Activated T-helper 17 cell treated with anti-CD3 and anti-CD28 coated beads, Interleukin-2, amount 50 U/mL, for 72 hours (primary cell): ENCODE results near the gene PDE3B. TPM values are rescaled to one million over a fixed set of nuclear protein-coding genes. Genes with fewer than 3 reads are reported as not detected.
A peak's percentile ranks its signal among the peaks of the same experiment; 100 is the strongest.
"Not testable (repeated sequence)": the region's sequence is repeated elsewhere in the genome, so short reads cannot be mapped to it uniquely, and the experiment has no call there.

Experiments used
- ATAC-seq: fragments of 150-1000 bp; cut with Tn5 transposase; replicated peaks from 2 replicates; pipeline ENCODE4 v1.10.0; 2021; ENCODE audit warnings: mild to moderate bottlenecking, moderate library complexity
- H3K27ac Mint-ChIP-seq: one replicate; pipeline ENCODE4 v1.8.0; 2022; ENCODE audit warnings: mixed read lengths
- H3K27me3 Mint-ChIP-seq: one replicate; pipeline ENCODE4 v1.8.0; 2022; ENCODE audit warnings: mixed read lengths
- H3K36me3 Mint-ChIP-seq: one replicate; pipeline ENCODE4 v1.8.0; 2022; ENCODE audit warnings: low read depth, mild to moderate bottlenecking, mixed read lengths
- H3K4me1 Mint-ChIP-seq: one replicate; pipeline ENCODE4 v1.8.0; 2022; ENCODE audit warnings: mixed read lengths
- H3K4me3 Mint-ChIP-seq: one replicate; pipeline ENCODE4 v1.8.0; 2022; ENCODE audit warnings: mild to moderate bottlenecking, mixed read lengths
- H3K9me3 Mint-ChIP-seq: one replicate; pipeline ENCODE4 v1.8.0; 2022; ENCODE audit warnings: mixed read lengths
- total RNA-seq, 2 donors: library from RNA; stranded (reverse); gene quantifications; one replicate each; pipeline ENCODE4 v1.2.3, GENCODE V29; 2022

PDE3B gene
- 10 to 100 TPM; 23.0 to 25.5 TPM for total RNA-seq

GRCh38 chr11:14643697-14644225, at the start of gene PDE3B:
Gene PDE3B, plus strand, starts transcription at chr11:14643804. Its CDS starts 272 bp downstream, at chr11:14644076.
- H3K4me3 Mint-ChIP-seq = peak within 1 kb of the TSS; percentile 82
- H3K27ac Mint-ChIP-seq = peak within 1 kb of the TSS; percentile 87
- H3K36me3 Mint-ChIP-seq = peaks cover 19% of the 10 kb centered on the region
- no peaks in the 10 kb centered on the region for H3K9me3 Mint-ChIP-seq
- H3K27me3 Mint-ChIP-seq = no peaks in the 10 kb centered on the region
- peak; percentile 82 for ATAC-seq
- peaks cover 27% of the 10 kb centered on the region for H3K4me1 Mint-ChIP-seq

- H3K27me3 Mint-ChIP-seq, ATAC-seq, H3K4me3 Mint-ChIP-seq, H3K27ac Mint-ChIP-seq: not testable (repeated sequence)
- H3K4me1 Mint-ChIP-seq = peaks cover 15% of the 10 kb centered on the region
- peaks cover 12% of the 10 kb centered on the region for H3K9me3 Mint-ChIP-seq
- H3K36me3 Mint-ChIP-seq = peaks cover 12% of the 10 kb centered on the region
Observed at GRCh38 chr11:14595261-14595660, 48.3 kb upstream of the PDE3B start.

- H3K36me3 Mint-ChIP-seq = peaks cover 52% of the 10 kb centered on the region
- peaks cover 4% of the 10 kb centered on the region for H3K9me3 Mint-ChIP-seq
- H3K4me1 Mint-ChIP-seq = peaks cover 7% of the 10 kb centered on the region
- no peak for ATAC-seq
- no peak overlapping the region for H3K4me3 Mint-ChIP-seq
- H3K27ac Mint-ChIP-seq = no peak overlapping the region
- no peaks in the 10 kb centered on the region for H3K27me3 Mint-ChIP-seq
Observed at GRCh38 chr11:14607713-14608112, 35.9 kb upstream of the PDE3B start.

GRCh38 chr11:14609902-14610301, 33.7 kb upstream of the PDE3B start:
- H3K4me1 Mint-ChIP-seq = peaks cover 17% of the 10 kb centered on the region
- H3K9me3 Mint-ChIP-seq = peaks cover 4% of the 10 kb centered on the region
- H3K27ac Mint-ChIP-seq = no peak overlapping the region
- H3K4me3 Mint-ChIP-seq = no peak overlapping the region
- no peaks in the 10 kb centered on the region for H3K27me3 Mint-ChIP-seq
- ATAC-seq = no peak
- peaks cover 52% of the 10 kb centered on the region for H3K36me3 Mint-ChIP-seq

GRCh38 chr11:14611939-14612338, 31.7 kb upstream of the PDE3B start:
- Mint-ChIP-seq H3K4me1 (peaks cover 26% of the 10 kb centered on the region), H3K36me3 (peaks cover 39% of the 10 kb centered on the region), H3K4me3 (no peak overlapping the region), H3K27ac (peak overlapping the region; percentile 29), H3K27me3 (no peaks in the 10 kb centered on the region), H3K9me3 (peaks cover 4% of the 10 kb centered on the region)
- peak; percentile 96 for ATAC-seq

- Mint-ChIP-seq H3K4me1 (peaks cover 28% of the 10 kb centered on the region), H3K9me3 (no peaks in the 10 kb centered on the region), H3K27ac (no peak overlapping the region), H3K4me3 (no peak overlapping the region), H3K36me3 (peaks cover 32% of the 10 kb centered on the region), H3K27me3 (no peaks in the 10 kb centered on the region)
- no peak for ATAC-seq
Observed at GRCh38 chr11:14612694-14613093, 30.9 kb upstream of the PDE3B start.

GRCh38 chr11:14614091-14614622, 29.4 kb upstream of the PDE3B start:
- no peak overlapping the region for H3K4me3 Mint-ChIP-seq
- H3K27me3 Mint-ChIP-seq = no peaks in the 10 kb centered on the region
- peak overlapping the region; percentile 49 for H3K27ac Mint-ChIP-seq
- H3K36me3 Mint-ChIP-seq = peaks cover 24% of the 10 kb centered on the region
- no peaks in the 10 kb centered on the region for H3K9me3 Mint-ChIP-seq
- ATAC-seq = no peak
- H3K4me1 Mint-ChIP-seq = peaks cover 33% of the 10 kb centered on the region

- H3K9me3 Mint-ChIP-seq = no peaks in the 10 kb centered on the region
- H3K4me1 Mint-ChIP-seq = peaks cover 28% of the 10 kb centered on the region
- no peaks in the 10 kb centered on the region for H3K36me3 Mint-ChIP-seq
- no peak overlapping the region for H3K27ac Mint-ChIP-seq
- no peaks in the 10 kb centered on the region for H3K27me3 Mint-ChIP-seq
- ATAC-seq = peak; percentile 24
- H3K4me3 Mint-ChIP-seq = no peak overlapping the region
Observed at GRCh38 chr11:14617241-14618027, 26.2 kb upstream of the PDE3B start.

GRCh38 chr11:14618060-14618459, 25.5 kb upstream of the PDE3B start:
- Mint-ChIP-seq H3K4me3 (no peak overlapping the region), H3K9me3 (no peaks in the 10 kb centered on the region), H3K4me1 (peaks cover 24% of the 10 kb centered on the region), H3K27ac (no peak overlapping the region), H3K27me3 (no peaks in the 10 kb centered on the region), H3K36me3 (no peaks in the 10 kb centered on the region)
- no peak for ATAC-seq

- ATAC-seq = peak; percentile 37
- Mint-ChIP-seq H3K27me3 (no peaks in the 10 kb centered on the region), H3K36me3 (no peaks in the 10 kb centered on the region), H3K4me1 (peaks cover 16% of the 10 kb centered on the region), H3K4me3 (no peak overlapping the region), H3K27ac (no peak overlapping the region), H3K9me3 (no peaks in the 10 kb centered on the region)
Observed at GRCh38 chr11:14619603-14620531, 23.7 kb upstream of the PDE3B start.

- ATAC-seq = no peak
- no peaks in the 10 kb centered on the region for H3K9me3 Mint-ChIP-seq
- no peak overlapping the region for H3K27ac Mint-ChIP-seq
- H3K4me1 Mint-ChIP-seq = peaks cover 7% of the 10 kb centered on the region
- no peaks in the 10 kb centered on the region for H3K27me3 Mint-ChIP-seq
- H3K36me3 Mint-ChIP-seq = no peaks in the 10 kb centered on the region
- no peak overlapping the region for H3K4me3 Mint-ChIP-seq
Observed at GRCh38 chr11:14622223-14622954, 21.2 kb upstream of the PDE3B start.

- H3K4me3 Mint-ChIP-seq = no peak overlapping the region
- H3K36me3 Mint-ChIP-seq = no peaks in the 10 kb centered on the region
- no peaks in the 10 kb centered on the region for H3K27me3 Mint-ChIP-seq
- ATAC-seq = no peak
- H3K9me3 Mint-ChIP-seq = no peaks in the 10 kb centered on the region
- H3K4me1 Mint-ChIP-seq = peaks cover 5% of the 10 kb centered on the region
- no peak overlapping the region for H3K27ac Mint-ChIP-seq
Observed at GRCh38 chr11:14623036-14623435, 20.6 kb upstream of the PDE3B start.

GRCh38 chr11:14625586-14626205, 17.9 kb upstream of the PDE3B start:
- H3K4me1 Mint-ChIP-seq = peaks cover 4% of the 10 kb centered on the region
- H3K9me3 Mint-ChIP-seq = no peaks in the 10 kb centered on the region
- no peak overlapping the region for H3K27ac Mint-ChIP-seq
- ATAC-seq = no peak
- H3K27me3 Mint-ChIP-seq = no peaks in the 10 kb centered on the region
- H3K4me3 Mint-ChIP-seq = no peak overlapping the region
- H3K36me3 Mint-ChIP-seq = no peaks in the 10 kb centered on the region
